ENCODE measurements around the gene MYBPC3.

The MYBPC3 gene

GRCh38 chr11:47314992-47315391 is 37.5 kb downstream of the MYBPC3 start:
- no peak for DNase-seq

- no peak for DNase-seq
Observed at GRCh38 chr11:47308050-47308823, 44.3 kb downstream of the MYBPC3 start.

GRCh38 chr11:47306484-47306844 is 46.0 kb downstream of the MYBPC3 start:
- no peak for DNase-seq

GRCh38 chr11:47305734-47306483 is 46.6 kb downstream of the MYBPC3 start:
- no peak for DNase-seq

DNA sequence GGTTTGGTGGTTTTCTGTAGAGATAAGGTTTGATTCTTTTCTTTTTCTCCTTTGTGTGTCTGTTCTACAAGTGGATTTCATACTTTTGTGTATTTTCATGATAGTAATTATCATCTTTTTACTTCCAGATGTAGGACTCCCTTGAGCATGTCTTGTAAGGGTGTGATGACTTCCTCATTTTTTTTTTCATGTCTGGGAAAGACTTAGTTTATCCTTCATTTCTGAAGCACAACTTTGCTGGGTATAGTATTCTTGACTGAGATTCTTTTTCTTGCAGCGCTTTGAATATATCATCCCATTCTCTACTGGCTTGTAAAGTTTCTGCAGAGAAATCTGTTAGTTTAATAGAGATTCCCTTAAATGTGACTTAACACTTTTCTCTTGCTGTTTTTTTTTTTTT is 49.6 kb downstream of the MYBPC3 start:
- DNase-seq: no peak

DNA sequence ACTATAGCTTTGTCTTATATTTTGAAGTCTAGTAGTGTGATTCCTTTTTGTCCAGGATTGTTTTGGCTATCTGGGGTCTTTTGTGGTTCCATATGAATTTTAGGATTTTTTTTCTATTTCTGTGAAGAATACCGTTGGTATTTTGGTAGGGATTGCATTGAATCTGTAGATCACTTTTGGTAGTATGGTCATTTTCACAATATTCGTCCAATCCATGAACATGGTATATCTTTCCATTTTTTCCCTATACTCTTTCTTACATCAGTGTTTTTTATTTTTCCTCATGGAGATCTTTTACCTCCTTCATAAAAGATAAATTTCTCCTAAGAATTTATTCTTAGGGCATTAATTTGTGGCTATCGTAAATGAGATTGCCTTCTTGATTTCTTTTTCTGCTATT is 53.4 kb downstream of the MYBPC3 start:
- DNase-seq: no peak

DNA sequence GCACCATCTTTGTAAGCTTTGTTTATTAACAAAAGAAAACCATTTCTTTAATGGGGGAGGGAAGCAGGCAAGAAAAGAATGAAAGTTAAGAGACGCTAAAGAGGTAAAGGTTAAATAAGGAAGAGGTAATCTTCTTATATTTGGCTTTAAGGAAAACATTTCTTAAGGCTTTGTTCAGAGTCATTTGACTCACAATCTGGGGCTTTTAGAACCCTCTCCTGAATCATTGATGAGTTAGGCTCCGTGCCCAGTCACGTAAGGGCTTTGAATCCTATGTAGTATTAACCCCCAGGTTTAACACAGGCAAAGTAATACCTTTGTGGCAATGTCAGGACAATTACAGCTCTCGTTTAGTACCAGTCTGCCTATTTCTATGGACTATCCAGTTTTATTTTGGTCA is 56.5 kb downstream of the MYBPC3 start:
- DNase-seq: no peak

GRCh38 chr11:47295385-47295784 is 57.1 kb downstream of the MYBPC3 start:
- DNase-seq: no peak

DNA sequence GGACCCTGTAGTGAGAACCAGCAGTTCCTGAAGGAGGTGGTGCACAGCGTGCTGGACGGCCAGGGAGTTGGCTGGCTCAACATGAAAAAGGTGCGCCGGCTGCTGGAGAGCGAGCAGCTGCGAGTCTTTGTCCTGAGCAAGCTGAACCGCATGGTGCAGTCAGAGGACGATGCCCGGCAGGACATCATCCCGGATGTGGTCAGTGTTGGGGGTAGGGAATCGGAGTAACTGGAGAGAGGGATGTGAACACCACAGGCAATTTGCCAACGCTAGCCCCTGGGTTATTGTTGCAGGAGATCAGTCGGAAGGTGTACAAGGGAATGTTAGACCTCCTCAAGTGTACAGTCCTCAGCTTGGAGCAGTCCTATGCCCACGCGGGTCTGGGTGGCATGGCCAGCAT is 62.6 kb downstream of the MYBPC3 start:
- DNase-seq: no peak

- DNase-seq: no peak
Observed at GRCh38 chr11:47288066-47288465, 64.4 kb downstream of the MYBPC3 start.

DNA sequence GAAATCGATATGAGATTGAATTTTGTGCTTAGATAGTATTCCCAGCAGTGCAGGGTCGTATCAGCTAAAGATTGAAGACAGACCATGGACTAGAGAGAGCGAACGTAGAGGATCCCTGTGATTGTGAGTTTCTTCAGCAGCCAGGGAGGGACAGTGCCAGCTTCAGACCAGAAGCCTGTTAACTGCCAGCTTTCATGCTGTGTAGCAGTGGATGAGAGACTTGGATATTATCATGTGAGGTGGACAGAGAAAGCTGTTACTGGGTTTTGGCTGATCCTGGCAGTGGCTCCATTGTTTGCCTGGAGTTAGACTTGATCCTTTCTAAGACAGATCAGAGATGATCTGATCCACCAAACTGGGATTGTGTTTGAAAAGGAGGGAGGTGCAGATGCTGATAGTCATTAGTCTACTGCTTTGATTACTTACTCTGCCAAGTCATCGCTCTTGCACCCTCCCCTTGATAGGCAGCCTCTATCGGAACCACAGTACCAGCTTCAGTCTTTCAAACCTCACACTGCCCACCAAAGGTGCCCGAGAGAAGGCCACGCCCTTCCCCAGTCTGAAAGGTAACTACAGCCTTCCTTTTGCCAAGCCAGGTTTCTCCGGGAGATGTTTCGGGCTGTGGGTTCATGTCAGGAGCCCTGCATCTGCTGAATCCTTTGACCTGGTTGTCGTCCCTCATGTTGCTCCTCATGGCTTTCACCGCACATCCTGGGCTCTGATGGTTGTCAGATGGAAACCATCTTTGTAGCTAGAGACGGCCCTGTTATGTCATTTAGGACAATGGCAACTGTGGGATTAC is 66.3 kb downstream of the MYBPC3 start:
- DNase-seq: no peak

GRCh38 chr11:47284151-47284550 is 68.4 kb downstream of the MYBPC3 start:
- DNase-seq: no peak

GRCh38 chr11:47282462-47282861 is 70.0 kb downstream of the MYBPC3 start:
- DNase-seq: no peak
